IMR-90 (cell line): ENCODE data around the gene RRP36. TPM values are rescaled to one million over a fixed set of nuclear protein-coding genes. Genes with fewer than 3 reads are reported as not detected.
A peak's percentile ranks its signal among the peaks of the same experiment; 100 is the strongest.

ENCODE experiments used
- ATAC-seq: fragments of 200-7000 bp; cut with Tn5 transposase; 2 replicates; pipeline ENCODE4 v1.9.1; 2020; ENCODE audit warnings: low read depth, mild to moderate bottlenecking, moderate library complexity
- BruUV-seq: library from RNA; stranded (reverse); fragments of 400-500 nt; replicated peaks from 2 replicates; lab custom pipeline; 2021; lab: Mats Ljungman, UMichigan
- CTCF ChIA-PET: fragments of 300-600 bp; formaldehyde crosslinking; extraction: SDS; loops from one replicate; lab custom pipeline; 2021; ENCODE audit warnings: antibody characterized with exemption; lab: Yijun Ruan, JAX
- POLR2A ChIA-PET: fragments of 300-600 bp; sonication (Branson Sonifier 250); formaldehyde crosslinking; loops from one replicate; lab custom pipeline; 2022; ENCODE audit warnings: antibody characterized with exemption; ENCODE audit not compliant: unreplicated experiment; lab: Charles Lee
- DNase-seq: peaks from one replicate; pipeline ENCODE4 v3.0.0; 2013
- H2AFZ ChIP-seq: replicated peaks from 2 replicates; pipeline ENCODE3; 2013; ENCODE audit warnings: low read length, mild to moderate bottlenecking; ENCODE audit not compliant: poor library complexity
- H2AK5ac ChIP-seq: 2 replicates; pipeline ENCODE4 v1.6.1; 2013; ENCODE audit warnings: low read depth, low read length, inconsistent platforms
- H2AK9ac ChIP-seq: replicated peaks from 2 replicates; pipeline ENCODE3; 2013; ENCODE audit warnings: mild to moderate bottlenecking, low read depth, low read length, moderate library complexity; ENCODE audit not compliant: poor library complexity
- H2BK120ac ChIP-seq: 2 replicates; pipeline ENCODE4 v1.6.1; 2013; ENCODE audit warnings: low read depth, low read length, inconsistent platforms
- H2BK15ac ChIP-seq: 3 replicates; pipeline ENCODE4 v1.6.1; 2013; ENCODE audit warnings: low read depth, low read length, inconsistent platforms
- H2BK20ac ChIP-seq: 2 replicates; pipeline ENCODE4 v1.6.1; 2013; ENCODE audit warnings: low read depth, mild to moderate bottlenecking, inconsistent platforms, low read length, moderate library complexity
- H2BK5ac ChIP-seq: 2 replicates; pipeline ENCODE4 v1.6.1; 2013; ENCODE audit warnings: mild to moderate bottlenecking, low read depth, low read length, inconsistent platforms; ENCODE audit not compliant: poor library complexity, severe bottlenecking
- H3K14ac ChIP-seq: replicated peaks from 2 replicates; pipeline ENCODE4 v1.6.1; 2013; ENCODE audit warnings: low read depth, low read length, inconsistent platforms
- H3K18ac ChIP-seq: 2 replicates; pipeline ENCODE4 v1.6.1; 2013; ENCODE audit warnings: low read depth, low read length, control low read depth
- H3K23ac ChIP-seq: 2 replicates; pipeline ENCODE4 v1.6.1; 2013; ENCODE audit warnings: low read depth, low read length, inconsistent platforms
- H3K27ac ChIP-seq: 2 replicates; pipeline ENCODE4 v1.5.1; 2013; ENCODE audit warnings: mild to moderate bottlenecking, control low read depth, low read length; ENCODE audit not compliant: insufficient read depth
- H3K27me3 ChIP-seq: 2 replicates; pipeline ENCODE4 v1.6.1; 2013; ENCODE audit warnings: low read length; ENCODE audit not compliant: control insufficient read depth, insufficient read depth
- H3K36me3 ChIP-seq: 2 replicates; pipeline ENCODE4 v1.6.1; 2013; ENCODE audit warnings: low read length, mixed read lengths; ENCODE audit not compliant: control insufficient read depth, insufficient read depth
- H3K4ac ChIP-seq: 2 replicates; pipeline ENCODE4 v1.6.1; 2013; ENCODE audit warnings: low read depth, low read length, inconsistent platforms
- H3K4me1 ChIP-seq: 2 replicates; pipeline ENCODE4 v1.6.1; 2013; ENCODE audit warnings: low read length, mixed read lengths; ENCODE audit not compliant: control insufficient read depth, insufficient read depth
- H3K4me2 ChIP-seq: 2 replicates; pipeline ENCODE4 v1.6.1; 2013; ENCODE audit warnings: low read depth, mild to moderate bottlenecking, control low read depth, low read length, moderate library complexity
- H3K4me3 ChIP-seq: 2 replicates; pipeline ENCODE4 v1.5.1; 2013; ENCODE audit warnings: low read depth, mild to moderate bottlenecking, control low read depth, low read length, moderate library complexity; ENCODE audit not compliant: insufficient read depth
- H3K56ac ChIP-seq: 2 replicates; pipeline ENCODE4 v1.6.1; 2013; ENCODE audit warnings: low read length, inconsistent platforms; ENCODE audit not compliant: insufficient read depth; ENCODE audit errors: extremely low read depth
- H3K79me1 ChIP-seq, 2 experiments: 2 replicates each; pipeline ENCODE4 v1.6.1; 2013; ENCODE audit warnings: low read length in 2 of 2, inconsistent platforms in 1 of 2, low read depth in 1 of 2
- H3K9ac ChIP-seq: 2 replicates; pipeline ENCODE4 v1.6.1; 2013; ENCODE audit warnings: low read depth, low read length, control low read depth
- H3K9me1 ChIP-seq: 2 replicates; pipeline ENCODE4 v1.6.1; 2013; ENCODE audit warnings: low read length, inconsistent platforms; ENCODE audit not compliant: insufficient read depth
- H3K9me3 ChIP-seq: 2 replicates; pipeline ENCODE4 v1.6.1; 2013; ENCODE audit warnings: low read length; ENCODE audit not compliant: control insufficient read depth, insufficient read depth
- H4K20me1 ChIP-seq: 2 replicates; pipeline ENCODE4 v1.6.1; 2013; ENCODE audit warnings: low read length, inconsistent platforms; ENCODE audit not compliant: insufficient read depth
- H4K5ac ChIP-seq: 2 replicates; pipeline ENCODE4 v1.6.1; 2013; ENCODE audit warnings: mild to moderate bottlenecking, low read depth, low read length, control low read depth
- H4K8ac ChIP-seq, 2 experiments: 2 replicates each; pipeline ENCODE4 v1.6.1; 2013; ENCODE audit warnings: low read depth in 2 of 2, low read length in 2 of 2, control low read depth in 1 of 2, inconsistent platforms in 1 of 2
- H4K91ac ChIP-seq: 2 replicates; pipeline ENCODE4 v1.6.1; 2013; ENCODE audit warnings: low read depth, low read length, inconsistent platforms; ENCODE audit not compliant: insufficient read depth
- CHD1 ChIP-seq: IDR thresholded peaks from 2 replicates; pipeline ENCODE4 v1.6.1; 2012; ENCODE audit warnings: low read depth, low read length, improper control_type of control experiment
- ELK1 ChIP-seq: fragments of 150-350 bp; IDR thresholded peaks from 2 replicates; pipeline ENCODE4 v1.6.1; 2016; ENCODE audit warnings: low read depth, mild to moderate bottlenecking, low read length, moderate library complexity, borderline replicate concordance
- MAZ ChIP-seq: IDR thresholded peaks from 2 replicates; pipeline ENCODE4 v1.6.1; 2012; ENCODE audit warnings: low read depth, mild to moderate bottlenecking, low read length, improper control_type of control experiment, moderate library complexity, borderline replicate concordance
- NFE2L2 ChIP-seq: fragments of 150-350 bp; IDR thresholded peaks from 2 replicates; pipeline ENCODE4 v1.6.1; 2016; ENCODE audit warnings: low read depth, mild to moderate bottlenecking, low read length
- RAD21 ChIP-seq: IDR thresholded peaks from 2 replicates; pipeline ENCODE4 v1.6.1; 2012; ENCODE audit warnings: low read length, improper control_type of control experiment
- RFX5 ChIP-seq: IDR thresholded peaks from 2 replicates; pipeline ENCODE4 v1.8.0; 2012; ENCODE audit warnings: low read depth, mild to moderate bottlenecking, low read length, moderate library complexity
- SMC3 ChIP-seq: fragments of 150-350 bp; IDR thresholded peaks from 2 replicates; pipeline ENCODE4 v1.6.1; 2016; ENCODE audit warnings: low read depth, mild to moderate bottlenecking, antibody characterized with exemption, low read length, moderate library complexity
- WGBS, 2 experiments: methylation state at CpG; one replicate each; pipeline versions ENCODE4 v1.1.5 to v1.1.7; 2013; ENCODE audit warnings: missing lambda C conversion rate in 2 of 2; ENCODE audit not compliant: insufficient read length in 1 of 2; ENCODE audit errors: extremely low coverage in 2 of 2; 5-methylcytosine and 5-hydroxymethylcytosine counted together
- dilution Hi-C: fragments of 300-500 bp; cut with HindIII; formaldehyde crosslinking; loops from one replicate; pipeline ENCODE4 v1.14.3; 2018; ENCODE audit warnings: low sequenced_read_pairs; ENCODE audit not compliant: unreplicated experiment
- in situ Hi-C: fragments of 300-500 bp; cut with MboI; formaldehyde crosslinking; loops from 3 replicates; pipeline ENCODE4 v1.14.3; 2019; ENCODE audit warnings: low sequenced_read_pairs, inconsistent platforms, mixed read lengths
- intact Hi-C: fragments of 100-400 bp; cut with micrococcal nuclease; formaldehyde crosslinking; loops from 2 replicates; pipeline ENCODE4 v1.10.0; 2022
- polyA plus RNA-seq, 3 experiments: library from polyadenylated mRNA; depleted of rRNA; stranded (reverse); fragments of >200 nt; gene quantifications; 2 replicates each; pipeline ENCODE4 v1.2.3, GENCODE V29; 2012; ENCODE audit warnings: low replicate concordance in 1 of 3
- total RNA-seq: library from RNA; depleted of rRNA; stranded (reverse); fragments of >200 nt; gene quantifications from 2 replicates; pipeline ENCODE4 v1.2.3, GENCODE V29; 2012
- TF ChIP-seq, protein P1 (sequence below): conservative IDR thresholded peaks from 2 replicates; pipeline ENCODE4 v1.5.1; 2012; ENCODE audit warnings: mild to moderate bottlenecking, low read depth, low read length, improper control_type of control experiment

The RRP36 gene
- total and polyA plus RNA-seq, 2 of the 4 experiments (the other 2 are of a cell fraction), result 54.3 to 106 TPM

DNA sequence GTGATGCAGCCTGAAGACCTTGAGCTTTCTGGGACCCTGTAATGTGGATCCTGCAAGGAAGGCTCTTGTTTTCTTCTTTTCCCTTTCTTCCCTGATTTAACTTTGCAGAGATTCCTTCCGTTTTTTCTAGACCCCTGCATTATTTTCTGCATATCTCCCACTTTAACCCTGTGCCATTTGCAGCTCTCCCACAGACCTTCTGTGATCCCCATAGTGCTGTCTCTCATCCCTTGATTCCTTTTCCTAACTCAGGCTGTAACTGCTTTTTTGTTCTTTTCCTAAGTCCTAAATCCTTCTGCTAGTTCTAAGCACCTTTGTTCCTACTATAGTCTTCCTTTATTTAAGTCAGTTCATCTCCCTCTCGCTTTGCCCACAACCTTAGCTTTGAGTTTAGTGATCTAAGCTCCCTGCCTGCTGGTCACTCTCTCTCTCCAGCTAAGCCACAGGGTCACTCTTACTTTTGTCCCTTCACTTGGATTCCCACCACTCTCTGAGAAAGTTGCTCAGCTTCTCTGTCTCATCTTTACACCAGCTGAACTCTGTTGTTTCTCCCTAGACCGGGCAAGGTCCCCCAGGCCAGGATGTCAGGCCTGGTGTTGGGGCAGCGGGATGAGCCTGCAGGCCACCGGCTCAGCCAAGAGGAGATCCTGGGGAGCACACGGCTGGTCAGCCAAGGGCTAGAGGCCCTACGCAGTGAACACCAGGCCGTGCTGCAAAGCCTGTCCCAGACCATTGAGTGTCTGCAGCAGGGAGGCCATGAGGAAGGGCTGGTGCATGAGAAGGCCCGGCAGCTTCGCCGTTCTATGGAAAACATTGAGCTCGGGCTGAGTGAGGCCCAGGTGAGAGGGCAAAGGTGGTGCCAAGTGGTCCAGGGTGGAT, 39.6 kb downstream of the RRP36 start:
- Histone ChIP-seq H4K5ac (no peak overlapping the region), H4K91ac (no peak overlapping the region; the same call in 1 of the 2 replicates), H2AFZ (no peak overlapping the region), H3K4me3 (no peak overlapping the region), H4K20me1 (no peaks in the 10 kb centered on the region), H2AK5ac (peak overlapping the region; percentile 92), H3K14ac (no peak overlapping the region), H3K23ac (no peak overlapping the region), H3K79me1 (peaks cover 17 to 35% of the 10 kb centered on the region in 2 experiments), H2BK120ac (no peak overlapping the region), H3K56ac (no peak overlapping the region), H3K27me3 (no peaks in the 10 kb centered on the region), H3K9me1 (peaks cover 4% of the 10 kb centered on the region; the same call in 1 of the 2 replicates), H3K36me3 (peaks cover 18% of the 10 kb centered on the region), H3K4me2 (peak overlapping the region; percentile 93; the same call in 1 of the 2 replicates), H2BK5ac (no peak overlapping the region), H3K27ac (no peak overlapping the region), H3K18ac (no peak overlapping the region), H2BK20ac (no peak overlapping the region), H3K9ac (peak overlapping the region; percentile 91; the same call in 1 of the 2 replicates), H2AK9ac (peak overlapping the region; percentile 94), H4K8ac (no peak overlapping the region; a peak in 2 of 4 replicates), H3K4ac (peak overlapping the region; percentile 96; the same call in 1 of the 2 replicates), H3K4me1 (peaks cover 9% of the 10 kb centered on the region; the same call in 1 of the 2 replicates), H2BK15ac (no peak overlapping the region), H3K9me3 (no peaks in the 10 kb centered on the region)
- POLR2A ChIA-PET, result no interaction called here
- CTCF ChIA-PET, result no interaction called here
- in situ Hi-C loops, result no loop called here
- ATAC-seq (no peak), DNase-seq (no peak)
- BruUV-seq, result no TSS peak
- 87% methylated on average over 7 of the region's 12 CpGs; no CpG with 5 or more reads in 1 of the 2 experiments for WGBS, 2 experiments
- no peak for TF ChIP-seq MAZ
- TF ChIP-seq NFE2L2, result no peak
- no peak for TF ChIP-seq ELK1
- TF ChIP-seq RFX5, result no peak
- no peak for TF ChIP-seq RAD21
- TF ChIP-seq, protein P1, sequence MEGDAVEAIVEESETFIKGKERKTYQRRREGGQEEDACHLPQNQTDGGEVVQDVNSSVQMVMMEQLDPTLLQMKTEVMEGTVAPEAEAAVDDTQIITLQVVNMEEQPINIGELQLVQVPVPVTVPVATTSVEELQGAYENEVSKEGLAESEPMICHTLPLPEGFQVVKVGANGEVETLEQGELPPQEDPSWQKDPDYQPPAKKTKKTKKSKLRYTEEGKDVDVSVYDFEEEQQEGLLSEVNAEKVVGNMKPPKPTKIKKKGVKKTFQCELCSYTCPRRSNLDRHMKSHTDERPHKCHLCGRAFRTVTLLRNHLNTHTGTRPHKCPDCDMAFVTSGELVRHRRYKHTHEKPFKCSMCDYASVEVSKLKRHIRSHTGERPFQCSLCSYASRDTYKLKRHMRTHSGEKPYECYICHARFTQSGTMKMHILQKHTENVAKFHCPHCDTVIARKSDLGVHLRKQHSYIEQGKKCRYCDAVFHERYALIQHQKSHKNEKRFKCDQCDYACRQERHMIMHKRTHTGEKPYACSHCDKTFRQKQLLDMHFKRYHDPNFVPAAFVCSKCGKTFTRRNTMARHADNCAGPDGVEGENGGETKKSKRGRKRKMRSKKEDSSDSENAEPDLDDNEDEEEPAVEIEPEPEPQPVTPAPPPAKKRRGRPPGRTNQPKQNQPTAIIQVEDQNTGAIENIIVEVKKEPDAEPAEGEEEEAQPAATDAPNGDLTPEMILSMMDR, result no peak
- no peak for TF ChIP-seq CHD1
- no peak for TF ChIP-seq SMC3
- intact Hi-C loops, result no loop called here
- dilution Hi-C loops, result no loop called here
